Uterus (tissue), 2 donors: Measurements from ENCODE around the gene STK32C.

Source experiments
- POLR2A ChIP-seq, 2 donors: fragments of 450-650 bp; IDR thresholded peaks; one replicate each; pipeline ENCODE4 v1.6.1; 2016; ENCODE audit warnings: antibody characterized with exemption in 2 of 2, mild to moderate bottlenecking in 1 of 2, moderate library complexity in 1 of 2
- TF ChIP-seq, protein P1 (sequence below), 4 experiments: fragments of 200-600 bp in 2 of 4; fragments of 450-650 bp in 2 of 4; sonication (generic) in 2 of 4; IDR thresholded peaks; one replicate each; pipeline ENCODE4 v1.5.1; 2016 to 2019; ENCODE audit warnings: antibody characterized with exemption in 4 of 4, mild to moderate bottlenecking in 2 of 4, moderate library complexity in 1 of 4

DNA sequence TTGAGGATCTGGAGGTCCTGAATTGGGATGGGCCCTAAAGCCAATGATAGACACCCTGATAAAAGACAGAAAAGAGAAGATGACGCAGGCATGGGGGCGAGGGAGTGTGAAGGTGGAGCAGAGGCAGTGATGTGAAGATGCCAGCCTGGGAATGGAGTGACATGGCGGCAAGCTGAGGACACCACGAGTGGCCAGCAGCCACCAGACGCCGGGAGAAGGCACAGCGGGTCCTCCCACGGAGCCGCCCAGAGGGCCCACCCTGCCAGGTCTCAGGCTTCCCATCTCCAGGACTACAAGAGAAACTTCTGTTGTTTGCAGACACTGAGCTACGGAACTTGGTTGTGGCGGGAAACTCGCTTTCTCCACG is 76.1 kb downstream of the STK32C start:
- TF ChIP-seq, protein P1, sequence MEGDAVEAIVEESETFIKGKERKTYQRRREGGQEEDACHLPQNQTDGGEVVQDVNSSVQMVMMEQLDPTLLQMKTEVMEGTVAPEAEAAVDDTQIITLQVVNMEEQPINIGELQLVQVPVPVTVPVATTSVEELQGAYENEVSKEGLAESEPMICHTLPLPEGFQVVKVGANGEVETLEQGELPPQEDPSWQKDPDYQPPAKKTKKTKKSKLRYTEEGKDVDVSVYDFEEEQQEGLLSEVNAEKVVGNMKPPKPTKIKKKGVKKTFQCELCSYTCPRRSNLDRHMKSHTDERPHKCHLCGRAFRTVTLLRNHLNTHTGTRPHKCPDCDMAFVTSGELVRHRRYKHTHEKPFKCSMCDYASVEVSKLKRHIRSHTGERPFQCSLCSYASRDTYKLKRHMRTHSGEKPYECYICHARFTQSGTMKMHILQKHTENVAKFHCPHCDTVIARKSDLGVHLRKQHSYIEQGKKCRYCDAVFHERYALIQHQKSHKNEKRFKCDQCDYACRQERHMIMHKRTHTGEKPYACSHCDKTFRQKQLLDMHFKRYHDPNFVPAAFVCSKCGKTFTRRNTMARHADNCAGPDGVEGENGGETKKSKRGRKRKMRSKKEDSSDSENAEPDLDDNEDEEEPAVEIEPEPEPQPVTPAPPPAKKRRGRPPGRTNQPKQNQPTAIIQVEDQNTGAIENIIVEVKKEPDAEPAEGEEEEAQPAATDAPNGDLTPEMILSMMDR (IDR thresholded peaks at IDR 0.05), result no peak
- no peak for TF ChIP-seq POLR2A (IDR thresholded peaks at IDR 0.05)
